ENCODE results near the gene ZNF496.
A peak's percentile ranks its signal among the peaks of the same experiment; 100 is the strongest.
"Not testable (repeated sequence)": the region's sequence is repeated elsewhere in the genome, so short reads cannot be mapped to it uniquely, and the experiment has no call there.

The ZNF496 gene

GRCh38 chr1:247359559-247359958 is 27.9 kb upstream of the ZNF496 start:
- DNase-seq (ENCODE audit: low read depth), result no peak

GRCh38 chr1:247358920-247359319 is 27.3 kb upstream of the ZNF496 start:
- DNase-seq (ENCODE audit: low read depth), result no peak

- no peak for DNase-seq (ENCODE audit: low read depth)
Observed at GRCh38 chr1:247357781-247358211, 26.1 kb upstream of the ZNF496 start.

- DNase-seq (ENCODE audit: low read depth), result peak; percentile 61
Observed at GRCh38 chr1:247357052-247357780, 25.5 kb upstream of the ZNF496 start.

- DNase-seq (ENCODE audit: low read depth), result not testable (repeated sequence)
Observed at GRCh38 chr1:247355160-247355559, 23.5 kb upstream of the ZNF496 start.

GRCh38 chr1:247352175-247352574 is 20.5 kb upstream of the ZNF496 start:
- no peak for DNase-seq (ENCODE audit: low read depth)

- no peak for DNase-seq (ENCODE audit: low read depth)
Observed at GRCh38 chr1:247350587-247350986, 18.9 kb upstream of the ZNF496 start.

- DNase-seq (ENCODE audit: low read depth), result no peak
Observed at GRCh38 chr1:247347477-247348222, 16.0 kb upstream of the ZNF496 start.

- DNase-seq (ENCODE audit: low read depth), result no peak
Observed at GRCh38 chr1:247345881-247346280, 14.2 kb upstream of the ZNF496 start.

GRCh38 chr1:247343801-247344200 is 12.1 kb upstream of the ZNF496 start:
- no peak for DNase-seq (ENCODE audit: low read depth)

- DNase-seq (ENCODE audit: low read depth), result no peak
Observed at GRCh38 chr1:247338723-247339275, 7.1 kb upstream of the ZNF496 start.

- no peak for DNase-seq (ENCODE audit: low read depth)
Observed at GRCh38 chr1:247337961-247338360, 6.3 kb upstream of the ZNF496 start.

GRCh38 chr1:247337250-247337746 is 5.6 kb upstream of the ZNF496 start:
- DNase-seq (ENCODE audit: low read depth), result no peak

GRCh38 chr1:247336390-247336789 is 4.7 kb upstream of the ZNF496 start:
- no peak for DNase-seq (ENCODE audit: low read depth)

GRCh38 chr1:247335882-247336281 is 4.2 kb upstream of the ZNF496 start:
- DNase-seq (ENCODE audit: low read depth), result no peak

- no peak for DNase-seq (ENCODE audit: low read depth)
Observed at GRCh38 chr1:247334378-247335133, 2.9 kb upstream of the ZNF496 start.

- no peak for DNase-seq (ENCODE audit: low read depth)
Observed at GRCh38 chr1:247332623-247333361, 1.1 kb upstream of the ZNF496 start.

GRCh38 chr1:247332215-247332622 is 552 bp upstream of the ZNF496 start:
- DNase-seq (ENCODE audit: low read depth), result no peak

GRCh38 chr1:247331172-247331524 is 519 bp downstream of the ZNF496 start:
- DNase-seq (ENCODE audit: low read depth), result peak; percentile 55

- DNase-seq (ENCODE audit: low read depth), result no peak
Observed at GRCh38 chr1:247330548-247331171, 1.0 kb downstream of the ZNF496 start.

GRCh38 chr1:247329097-247329617 is 2.5 kb downstream of the ZNF496 start:
- no peak for DNase-seq (ENCODE audit: low read depth)
